ENCODE measurements around the gene MFSD2B. TPM values are rescaled to one million over a fixed set of nuclear protein-coding genes. Genes with fewer than 3 reads are reported as not detected.

The MFSD2B gene
- total and polyA plus RNA-seq, 2 donors (not counting 3 experiments of a cell fraction or from before 2014, with no cell fraction given) = 0.29 to 0.82 TPM

- ChIA-PET CTCF (no interaction called here), POLR2A (no interaction called here)
- H3K36me3 ChIP-seq (ENCODE audit: control insufficient read depth in 2 of 2, extremely low read depth in 1 of 2, insufficient read depth in 2 of 2, low read length in 2 of 2) = no peaks in the 10 kb centered on the region
- intact Hi-C loops (cut with micrococcal nuclease) = no loop called here
- dilution Hi-C loops (cut with MboI; ENCODE audit: extremely low pct_ligation_motif_present, low sequenced_read_pairs) = no loop called here
- peak; percentile 63 for FAIRE-seq
- no peaks in the 10 kb centered on the region for H3K9me1 ChIP-seq (replicated peaks; ENCODE audit: control insufficient read depth, extremely low read depth, insufficient read depth, low read length)
- H3K9me3 ChIP-seq (replicated peaks; ENCODE audit: control insufficient read depth, insufficient read depth, low read length) = no peaks in the 10 kb centered on the region
- H2AFZ ChIP-seq (ENCODE audit: low read depth, low read length) = peak overlapping the region; percentile 88
- no peak overlapping the region for H3K27ac ChIP-seq (ENCODE audit: insufficient read depth, low read depth, low read length)
- peak overlapping the region; percentile 68 for H3K4me2 ChIP-seq (ENCODE audit: insufficient read depth, low read length)
- no TSS peak for BruUV-seq (replicated peaks)
- no peak overlapping the region for H3K4me3 ChIP-seq (replicated peaks in 1 of 3; ENCODE audit: insufficient read depth in 1 of 3, low read depth in 1 of 3, low read length in 3 of 3)
- H4K20me1 ChIP-seq (replicated peaks; ENCODE audit: control insufficient read depth, extremely low read depth, insufficient read depth, low read length) = no peaks in the 10 kb centered on the region
- no peaks in the 10 kb centered on the region for H3K27me3 ChIP-seq (ENCODE audit: control insufficient read depth in 2 of 2, insufficient read depth in 2 of 2, low read length in 2 of 2)
- TF ChIP-seq, protein P1, sequence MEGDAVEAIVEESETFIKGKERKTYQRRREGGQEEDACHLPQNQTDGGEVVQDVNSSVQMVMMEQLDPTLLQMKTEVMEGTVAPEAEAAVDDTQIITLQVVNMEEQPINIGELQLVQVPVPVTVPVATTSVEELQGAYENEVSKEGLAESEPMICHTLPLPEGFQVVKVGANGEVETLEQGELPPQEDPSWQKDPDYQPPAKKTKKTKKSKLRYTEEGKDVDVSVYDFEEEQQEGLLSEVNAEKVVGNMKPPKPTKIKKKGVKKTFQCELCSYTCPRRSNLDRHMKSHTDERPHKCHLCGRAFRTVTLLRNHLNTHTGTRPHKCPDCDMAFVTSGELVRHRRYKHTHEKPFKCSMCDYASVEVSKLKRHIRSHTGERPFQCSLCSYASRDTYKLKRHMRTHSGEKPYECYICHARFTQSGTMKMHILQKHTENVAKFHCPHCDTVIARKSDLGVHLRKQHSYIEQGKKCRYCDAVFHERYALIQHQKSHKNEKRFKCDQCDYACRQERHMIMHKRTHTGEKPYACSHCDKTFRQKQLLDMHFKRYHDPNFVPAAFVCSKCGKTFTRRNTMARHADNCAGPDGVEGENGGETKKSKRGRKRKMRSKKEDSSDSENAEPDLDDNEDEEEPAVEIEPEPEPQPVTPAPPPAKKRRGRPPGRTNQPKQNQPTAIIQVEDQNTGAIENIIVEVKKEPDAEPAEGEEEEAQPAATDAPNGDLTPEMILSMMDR (IDR thresholded peaks at IDR 0.05; ENCODE audit: extremely low read depth in 1 of 2, insufficient read depth in 1 of 2, low read depth in 1 of 2, low read length in 2 of 2) = no peak
- no peak for TF ChIP-seq GATA2 (IDR thresholded peaks at IDR 0.05; ENCODE audit: insufficient read depth, insufficient read length, low read depth, low read length)
- TF ChIP-seq JUN (IDR thresholded peaks at IDR 0.05; ENCODE audit: borderline replicate concordance, insufficient read depth, insufficient read length, low read depth) = no peak
- TF ChIP-seq POLR2A (IDR thresholded peaks at IDR 0.05; ENCODE audit: low read depth, low read length) = no peak
- no peak for TF ChIP-seq POLR2AphosphoS5 (IDR thresholded peaks at IDR 0.05; ENCODE audit: insufficient read depth, low read depth, low read length)
- TF ChIP-seq FOS (IDR thresholded peaks at IDR 0.05; ENCODE audit: borderline replicate concordance, insufficient read depth, low read length) = no peak
- TF ChIP-seq MYC (IDR thresholded peaks at IDR 0.05; ENCODE audit: low read depth, low read length) = no peak
- TF ChIP-seq, protein P2, sequence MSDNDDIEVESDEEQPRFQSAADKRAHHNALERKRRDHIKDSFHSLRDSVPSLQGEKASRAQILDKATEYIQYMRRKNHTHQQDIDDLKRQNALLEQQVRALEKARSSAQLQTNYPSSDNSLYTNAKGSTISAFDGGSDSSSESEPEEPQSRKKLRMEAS (IDR thresholded peaks at IDR 0.05; ENCODE audit: insufficient read depth, insufficient read length) = no peak
- TF ChIP-seq EZH2 (IDR thresholded peaks at IDR 0.05; ENCODE audit: borderline replicate concordance, low read depth, low read length, severe bottlenecking) = no peak
- DNase-seq (ENCODE audit: low read depth, low spot score) = no peak
- no peak overlapping the region for H3K9ac ChIP-seq (replicated peaks; ENCODE audit: extremely low read depth, insufficient read depth, low read length)
- H3K4me1 ChIP-seq (ENCODE audit: control insufficient read depth, extremely low read depth, insufficient read depth, low read length) = peaks cover 9% of the 10 kb centered on the region
- no peaks in the 10 kb centered on the region for H3K79me2 ChIP-seq (ENCODE audit: control insufficient read depth, insufficient read depth, low read length)
Observed at GRCh38 chr2:24009367-24009679, 562 bp upstream of the MFSD2B start.
